GM21737 (cell line): ENCODE measurements around the gene ADGRL4.

Experiments used
- ATAC-seq: cut with Tn5 transposase; IDR thresholded peaks from one replicate; pipeline ENCODE4 v1.9.1; 2021; ENCODE audit warnings: mild to moderate bottlenecking, moderate library complexity; ENCODE audit not compliant: unreplicated experiment

The ADGRL4 gene

DNA sequence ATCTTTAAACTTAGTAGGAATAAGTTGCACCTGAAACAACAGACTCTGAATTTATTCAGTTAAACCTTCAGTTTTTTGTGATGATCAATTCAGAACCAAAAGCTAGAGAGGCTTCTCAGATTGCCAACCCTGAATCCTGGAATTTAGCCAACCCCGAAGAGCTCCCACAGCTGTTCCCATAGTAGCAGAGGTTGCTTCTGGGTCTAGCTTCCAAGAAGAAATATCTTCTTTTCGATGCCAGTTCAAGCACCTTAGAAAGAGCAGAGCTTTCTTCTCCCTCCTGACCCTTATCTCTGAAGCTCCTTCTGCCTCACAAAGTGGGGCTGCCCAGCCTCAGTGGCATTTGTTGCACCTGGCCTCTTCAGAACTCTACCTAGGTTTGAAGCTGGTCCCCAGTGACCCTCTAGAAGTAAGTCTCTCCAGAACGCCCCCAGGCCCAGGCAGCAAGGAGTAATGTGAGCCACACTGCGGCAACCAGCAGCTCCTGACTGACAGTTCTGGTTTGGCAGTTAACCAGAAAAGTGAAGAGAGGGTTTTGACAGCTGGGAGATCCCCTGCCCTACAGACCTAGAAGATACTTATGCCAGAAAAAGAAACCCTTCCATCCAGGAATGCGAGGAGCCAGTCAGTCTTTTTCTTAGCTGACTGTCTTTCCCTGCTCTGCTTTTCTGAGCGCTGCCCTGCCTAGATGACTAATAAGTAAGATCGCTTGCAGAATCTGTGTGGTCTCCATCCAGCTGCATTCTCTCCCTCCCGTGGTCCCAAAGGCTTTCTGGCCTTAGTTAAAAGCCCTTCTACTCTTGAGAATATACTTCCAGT, 165.9 kb downstream of the ADGRL4 start:
- no peak for ATAC-seq
